Subcutaneous adipose tissue (tissue), 4 donors: ENCODE data around the gene CLIP4. TPM values are rescaled to one million over a fixed set of nuclear protein-coding genes. Genes with fewer than 3 reads are reported as not detected.

Experiments used
- CTCF ChIP-seq: fragments of 450-650 bp; IDR thresholded peaks from one replicate; pipeline ENCODE4 v1.5.1; 2016; ENCODE audit warnings: low read depth, mild to moderate bottlenecking, control low read depth, antibody characterized with exemption, moderate library complexity
- total RNA-seq, 4 donors: library from RNA; depleted of rRNA; stranded (reverse); fragments of >200 nt; gene quantifications; one replicate each; pipeline ENCODE4 v1.1.0, GENCODE V29; 2016

CLIP4 gene
- total RNA-seq, 4 donors from 2014 or later, result 59.3 to 103 (median 96.6) TPM

- no peak for TF ChIP-seq CTCF
Observed at GRCh38 chr2:29236074-29236473, 120.9 kb downstream of the CLIP4 start.

- TF ChIP-seq CTCF, result no peak
Observed at GRCh38 chr2:29238497-29238896, 123.3 kb downstream of the CLIP4 start.

Other genes starting within 250 kb of the CLIP4 start
- 10 to 100 TPM in 2 of 4 donors, 1 to 10 TPM in 2; 7.0 to 16.3 (median 10.6) TPM for gene TRMT61B, start 245.1 kb upstream of the CLIP4 start, total RNA-seq
- 10 to 100 TPM; 39.4 to 72.9 (median 48.1) TPM for gene WDR43, start 220.7 kb upstream of the CLIP4 start, total RNA-seq
- 1 to 10 TPM in 2 of 4 donors, under 1 TPM in 2; 0.16 to 3.5 (median 2.0) TPM for gene TOGARAM2, start 134.1 kb upstream of the CLIP4 start, total RNA-seq
- under 1 TPM in 2 of 4 donors, not detected in 2; 0.16 to 0.66 TPM for gene PCARE, start 40.9 kb upstream of the CLIP4 start, total RNA-seq